Measurements from ENCODE around the gene LPCAT2.

LPCAT2 gene

GRCh38 chr16:55503726-55504550 lies 4.9 kb upstream of the LPCAT2 start:
- DNase-seq, result no peak

GRCh38 chr16:55505333-55506015 lies 3.4 kb upstream of the LPCAT2 start:
- no peak for DNase-seq

DNA sequence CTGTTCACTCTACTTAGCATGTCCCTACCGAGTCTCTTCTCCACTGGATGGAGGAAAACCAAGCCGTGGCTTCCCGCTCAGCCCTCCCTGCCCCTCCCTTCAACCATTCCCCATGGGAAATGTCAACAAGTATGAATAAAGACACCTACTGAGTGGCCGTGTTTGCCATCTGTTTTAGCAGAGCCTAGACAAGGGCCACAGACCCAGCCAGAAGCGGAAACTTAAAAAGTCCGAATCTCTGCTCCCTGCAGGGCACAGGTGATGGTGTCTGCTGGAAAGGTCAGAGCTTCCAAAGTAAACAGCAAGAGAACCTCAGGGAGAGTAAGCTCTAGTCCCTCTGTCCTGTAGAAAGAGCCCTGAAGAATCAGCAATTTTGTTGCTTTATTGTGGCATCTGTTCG lies 2.8 kb upstream of the LPCAT2 start:
- peak; percentile 61 for DNase-seq

- no peak for DNase-seq
Measured at GRCh38 chr16:55506708-55507107, 2.2 kb upstream of the LPCAT2 start.

DNA sequence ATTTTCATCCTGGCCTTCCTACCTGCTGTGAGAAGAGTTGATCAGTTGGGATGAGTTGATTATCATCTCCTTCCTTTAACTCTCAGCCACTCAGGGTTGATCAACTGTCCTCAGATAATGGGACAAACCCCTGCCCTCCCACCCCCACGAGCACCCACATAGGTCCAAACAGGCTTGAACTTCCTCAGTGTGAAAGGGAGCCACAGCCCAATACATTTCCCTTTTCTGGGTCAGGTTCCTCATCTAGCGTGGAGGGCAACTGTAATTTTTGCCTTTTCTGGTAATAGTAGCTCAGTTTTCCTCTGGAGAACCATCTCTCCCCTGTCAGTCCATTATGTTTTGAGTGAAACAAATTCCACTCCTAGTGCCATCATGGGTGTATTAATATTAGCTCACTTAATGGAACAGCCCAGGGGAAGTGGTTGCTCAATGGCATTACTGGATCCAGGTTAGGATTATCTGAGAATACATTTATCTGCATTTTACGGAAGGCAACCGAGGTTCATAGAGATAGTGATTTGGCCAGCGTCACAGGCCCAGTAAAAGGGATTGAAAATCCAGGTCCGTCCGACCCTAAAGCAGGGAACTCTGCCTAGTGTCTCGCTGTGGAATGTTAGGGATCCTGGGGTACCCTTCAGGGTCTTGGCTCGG lies 476 bp upstream of the LPCAT2 start:
- DNase-seq, result no peak

DNA sequence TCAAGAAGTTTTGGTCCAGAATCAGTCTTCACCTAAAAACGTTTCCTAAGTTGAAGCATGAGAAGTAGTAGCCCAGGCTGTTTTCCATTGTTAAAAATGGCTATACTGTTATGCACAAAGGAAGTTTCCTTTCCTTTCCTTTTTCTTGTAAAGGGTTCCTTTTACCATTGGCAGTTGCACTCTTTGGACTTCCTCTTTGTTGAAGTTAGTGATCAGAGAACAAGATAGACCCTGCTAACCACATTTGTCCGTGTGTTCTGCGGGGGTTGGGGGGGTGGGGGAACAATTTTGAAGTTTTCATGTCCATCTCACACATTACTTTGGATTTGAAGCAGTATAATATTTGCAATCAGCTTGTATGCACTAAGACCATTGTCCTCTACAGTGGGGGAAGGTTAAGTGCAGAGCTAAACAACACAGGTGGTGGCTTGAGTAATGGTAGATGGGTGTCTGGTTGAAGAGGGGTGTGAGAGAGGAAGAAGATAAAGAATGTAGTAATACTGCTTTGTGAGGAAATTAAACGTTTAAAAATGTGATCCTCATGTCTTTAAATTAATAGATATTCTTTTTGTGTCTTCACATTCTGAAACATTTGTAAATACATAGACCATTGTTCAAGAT lies 1.4 kb downstream of the LPCAT2 start:
- no peak for DNase-seq

- DNase-seq, result no peak
Measured at GRCh38 chr16:55512941-55513340, 4.1 kb downstream of the LPCAT2 start.

- no peak for DNase-seq
Measured at GRCh38 chr16:55513616-55514015, 4.7 kb downstream of the LPCAT2 start.

GRCh38 chr16:55515111-55515510 lies 6.2 kb downstream of the LPCAT2 start:
- DNase-seq, result no peak

- no peak for DNase-seq
Measured at GRCh38 chr16:55521792-55522191, 12.9 kb downstream of the LPCAT2 start.

DNA sequence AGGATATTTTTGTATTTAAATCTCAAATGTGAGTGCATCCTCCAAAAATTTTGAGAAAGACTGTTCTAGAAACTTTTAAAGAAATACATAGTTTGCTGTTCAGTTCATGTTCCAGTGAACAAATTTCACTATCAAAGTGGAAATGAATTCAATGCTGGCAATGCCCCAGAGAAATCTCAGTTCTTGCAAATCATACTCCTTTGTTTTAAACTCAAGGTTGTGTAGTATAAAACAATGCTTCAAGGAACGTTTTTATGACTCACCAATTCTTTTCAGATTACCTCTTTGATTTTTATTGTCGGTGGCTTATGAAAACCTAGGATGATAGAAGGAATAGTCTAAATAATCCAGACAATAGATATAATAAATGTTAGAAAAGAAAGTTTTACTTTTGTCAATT lies 17.6 kb downstream of the LPCAT2 start:
- no peak for DNase-seq

DNA sequence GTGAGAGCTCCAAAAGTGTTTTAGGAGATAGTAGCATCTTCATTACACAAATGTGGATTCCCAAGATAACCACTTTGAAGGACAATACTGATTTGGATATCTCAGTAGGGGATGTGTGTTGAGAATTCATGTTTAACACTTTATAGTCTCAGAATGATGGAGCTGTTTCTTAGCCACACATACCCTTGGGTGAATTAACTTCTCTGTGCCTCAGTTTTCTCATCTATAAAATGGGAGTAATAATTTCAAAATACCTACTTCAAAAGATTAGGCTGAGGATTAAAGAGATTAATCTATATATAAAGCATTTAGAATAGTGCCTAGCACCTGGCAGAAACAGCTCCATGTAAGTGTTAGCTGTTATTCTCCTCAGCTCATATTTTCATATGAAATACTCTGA lies 19.0 kb downstream of the LPCAT2 start:
- no peak for DNase-seq

DNA sequence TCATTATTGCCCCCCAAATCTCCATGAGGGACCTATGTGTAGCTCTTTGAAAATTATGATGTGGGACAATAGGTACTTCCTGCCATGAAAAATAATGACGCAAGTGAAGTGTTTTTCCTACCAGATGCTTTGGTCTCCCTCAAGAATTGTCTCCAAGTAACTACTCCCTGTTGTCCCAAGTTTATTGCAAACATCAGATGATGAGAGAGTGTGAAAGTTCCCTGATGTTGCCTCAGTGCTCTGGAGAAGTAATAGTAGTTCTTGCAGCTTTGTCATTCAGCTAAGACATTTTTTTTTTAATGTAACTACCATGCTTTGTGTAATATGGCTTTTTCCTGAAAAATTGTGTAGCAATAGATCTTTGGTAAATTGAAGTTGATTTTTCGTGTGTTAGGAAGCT lies 20.1 kb downstream of the LPCAT2 start:
- no peak for DNase-seq

DNA sequence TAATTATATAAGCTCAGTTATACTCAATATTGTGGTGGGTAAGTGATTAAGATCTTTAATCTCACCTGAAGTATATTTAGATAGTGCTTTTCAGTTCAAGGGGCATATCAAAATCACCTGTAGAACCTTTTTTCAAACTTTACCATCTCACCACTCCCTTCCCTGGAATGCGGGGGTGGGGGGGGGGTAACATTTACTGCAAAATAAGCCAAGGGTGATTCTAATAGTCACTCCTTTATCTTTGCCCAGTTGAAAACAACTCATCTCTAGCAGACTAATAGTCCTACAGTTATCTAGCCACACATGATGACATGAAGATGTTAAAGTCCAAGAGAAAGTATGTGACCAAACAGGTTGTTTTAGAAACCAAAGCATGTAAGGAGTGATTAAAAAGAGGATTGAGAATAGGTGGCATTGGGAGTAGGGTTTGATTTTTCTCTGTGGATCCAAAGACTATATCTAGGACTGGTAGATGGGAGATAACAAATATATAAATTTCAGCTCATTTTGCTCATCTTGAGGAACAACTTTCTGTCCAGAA lies 21.5 kb downstream of the LPCAT2 start:
- DNase-seq, result no peak

- no peak for DNase-seq
Measured at GRCh38 chr16:55532227-55532626, 23.4 kb downstream of the LPCAT2 start.

GRCh38 chr16:55534756-55535155 lies 25.9 kb downstream of the LPCAT2 start:
- no peak for DNase-seq

DNA sequence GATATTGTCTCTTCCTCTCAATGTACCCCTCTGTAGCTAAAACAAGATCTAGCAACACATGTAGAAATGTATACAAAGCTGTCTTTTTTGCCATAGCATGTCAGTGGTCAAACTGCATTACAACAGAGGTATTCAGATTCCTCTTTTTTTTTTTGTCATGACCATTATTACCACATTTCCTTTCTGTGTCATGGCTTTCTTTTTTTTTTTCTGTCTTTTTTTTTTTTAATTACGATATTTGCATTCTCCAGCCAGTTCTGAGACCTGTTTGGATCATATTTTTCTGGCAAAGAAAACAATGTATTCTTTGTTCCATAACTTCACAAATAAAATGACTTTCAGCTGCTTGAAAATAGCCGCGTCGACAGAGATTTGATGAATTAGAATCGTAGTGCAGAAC lies 30.2 kb downstream of the LPCAT2 start:
- no peak for DNase-seq

GRCh38 chr16:55539488-55539887 lies 30.6 kb downstream of the LPCAT2 start:
- no peak for DNase-seq

GRCh38 chr16:55540221-55540620 lies 31.3 kb downstream of the LPCAT2 start:
- no peak for DNase-seq

DNA sequence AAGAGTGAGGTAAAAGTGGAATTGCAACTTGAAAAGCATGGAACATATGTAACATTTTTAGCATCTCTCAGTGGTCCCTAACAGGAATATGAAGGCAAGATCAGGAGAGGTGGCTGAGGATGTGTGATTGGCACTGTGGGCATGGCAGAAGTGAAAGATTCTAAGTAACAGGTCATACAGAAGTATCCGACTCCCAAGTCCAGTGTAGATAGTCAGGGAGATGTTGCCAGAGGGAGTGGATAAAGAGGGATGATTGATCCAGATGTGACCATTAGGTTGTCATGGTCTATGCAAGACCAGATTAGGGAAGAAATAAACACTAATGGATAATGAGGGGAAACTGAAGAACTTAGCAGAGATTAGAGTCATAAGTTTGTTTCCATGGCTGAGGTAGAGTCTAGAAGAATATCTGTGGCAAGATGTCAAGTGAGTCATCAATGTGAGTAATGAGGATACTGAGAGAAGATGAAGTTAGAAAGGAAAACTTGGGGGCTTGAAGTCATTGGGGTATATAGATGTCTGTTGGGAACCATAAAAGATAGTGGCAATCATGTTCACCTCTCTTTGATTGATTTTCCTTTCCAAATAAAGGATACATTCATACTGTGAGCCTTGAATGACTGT lies 33.7 kb downstream of the LPCAT2 start:
- DNase-seq, result no peak

- no peak for DNase-seq
Measured at GRCh38 chr16:55543472-55543871, 34.6 kb downstream of the LPCAT2 start.

- no peak for DNase-seq
Measured at GRCh38 chr16:55552621-55553020, 43.7 kb downstream of the LPCAT2 start.

DNA sequence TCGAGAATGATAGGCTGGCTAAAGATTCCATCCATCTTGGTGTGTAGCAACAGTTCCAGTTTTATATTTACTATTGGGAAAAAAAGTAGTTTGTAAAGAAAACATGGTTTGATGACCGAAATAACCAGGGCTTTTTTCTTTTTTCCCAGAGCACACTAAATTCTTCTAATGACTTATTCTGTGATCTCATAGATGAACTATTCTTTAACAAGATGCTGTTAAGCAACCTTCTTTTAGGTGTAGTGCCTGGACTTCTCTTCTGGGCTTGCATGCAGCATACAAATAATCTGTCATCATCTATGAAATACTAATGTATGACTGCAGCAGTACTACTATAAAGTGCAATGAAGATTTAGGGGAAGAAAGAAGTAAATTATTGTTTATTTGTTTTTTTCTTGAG lies 46.6 kb downstream of the LPCAT2 start:
- DNase-seq, result no peak
